Frontal cortex (tissue), 4 donors: ENCODE measurements around the gene SRRM4. TPM values are rescaled to one million over a fixed set of nuclear protein-coding genes. Genes with fewer than 3 reads are reported as not detected.
"Not testable (repeated sequence)": the region's sequence is repeated elsewhere in the genome, so short reads cannot be mapped to it uniquely, and the experiment has no call there.

Source experiments
- DNase-seq, 2 donors: peaks; one replicate each; pipeline ENCODE4 v3.0.0; 2012; ENCODE audit warnings: low spot score in 2 of 2
- FAIRE-seq: peaks from 2 replicates; lab custom pipeline; 2012; peaks lifted over from hg19 to GRCh38; lab: Jason Lieb, UNC
- total RNA-seq: library from RNA; depleted of rRNA; stranded (reverse); fragments of >200 nt; gene quantifications from one replicate; pipeline ENCODE4 v1.2.3, GENCODE V29; 2014
- donor health status: control.
- donor health status: control.
- donor health status: control.

Gene SRRM4
- total RNA-seq, 1 donor from 2014 or later: 5.7 TPM

- not testable (repeated sequence) for FAIRE-seq
Observed at GRCh38 chr12:119008273-119008672, 26.9 kb downstream of the SRRM4 start.

GRCh38 chr12:119008691-119009221, 27.4 kb downstream of the SRRM4 start:
- DNase-seq (no peak), FAIRE-seq (no peak)

More at GRCh38 chr12:119008273-119008672, 26.9 kb downstream of the SRRM4 start:
- DNase-seq: not testable (repeated sequence)

GRCh38 chr12:119011231-119011630, 29.9 kb downstream of the SRRM4 start:
- no peak for DNase-seq
- FAIRE-seq: no peak

- FAIRE-seq (no peak), DNase-seq (no peak)
Observed at GRCh38 chr12:119012179-119012578, 30.8 kb downstream of the SRRM4 start.

GRCh38 chr12:119013023-119013422, 31.7 kb downstream of the SRRM4 start:
- DNase-seq: no peak
- no peak for FAIRE-seq

GRCh38 chr12:119014368-119014767, 33.0 kb downstream of the SRRM4 start:
- FAIRE-seq (no peak), DNase-seq (no peak)

- FAIRE-seq: no peak
Observed at GRCh38 chr12:119016715-119017114, 35.4 kb downstream of the SRRM4 start.

GRCh38 chr12:119019166-119019565, 37.8 kb downstream of the SRRM4 start:
- FAIRE-seq (no peak), DNase-seq (no peak)

More at GRCh38 chr12:119016715-119017114, 35.4 kb downstream of the SRRM4 start:
- DNase-seq: no peak

GRCh38 chr12:119020406-119021360, 39.3 kb downstream of the SRRM4 start:
- DNase-seq: no peak
- no peak for FAIRE-seq

GRCh38 chr12:119024356-119024755, 43.0 kb downstream of the SRRM4 start:
- FAIRE-seq: no peak
- DNase-seq: no peak

- FAIRE-seq: no peak
- no peak for DNase-seq
Observed at GRCh38 chr12:119025786-119026185, 44.4 kb downstream of the SRRM4 start.

GRCh38 chr12:119033332-119033731, 52.0 kb downstream of the SRRM4 start:
- FAIRE-seq, DNase-seq: not testable (repeated sequence)

- no peak for DNase-seq
- no peak for FAIRE-seq
Observed at GRCh38 chr12:119036878-119037825, 55.8 kb downstream of the SRRM4 start.

GRCh38 chr12:119044094-119044493, 62.8 kb downstream of the SRRM4 start:
- DNase-seq: no peak
- FAIRE-seq: no peak

GRCh38 chr12:119047641-119048040, 66.3 kb downstream of the SRRM4 start:
- no peak for FAIRE-seq

GRCh38 chr12:119050663-119051062, 69.3 kb downstream of the SRRM4 start:
- FAIRE-seq: no peak
- DNase-seq: no peak

More at GRCh38 chr12:119047641-119048040, 66.3 kb downstream of the SRRM4 start:
- no peak for DNase-seq

- no peak for DNase-seq
- no peak for FAIRE-seq
Observed at GRCh38 chr12:119051474-119051873, 70.1 kb downstream of the SRRM4 start.

GRCh38 chr12:119052001-119052400, 70.7 kb downstream of the SRRM4 start:
- FAIRE-seq (no peak), DNase-seq (no peak)

GRCh38 chr12:119055977-119056376, 74.6 kb downstream of the SRRM4 start:
- no peak for DNase-seq
- no peak for FAIRE-seq
